HepG2 (cell line): ENCODE results near the gene XIST. TPM values are rescaled to one million over a fixed set of nuclear protein-coding genes. Genes with fewer than 3 reads are reported as not detected.

Experiments used
- ATAC-seq: fragments of 200-7000 bp; cut with Tn5 transposase; 3 replicates; pipeline ENCODE4 v1.9.1; 2020; ENCODE audit warnings: mild to moderate bottlenecking, moderate library complexity
- BruUV-seq: library from RNA; stranded (reverse); fragments of 400-500 nt; replicated peaks from 2 replicates; lab custom pipeline; 2021; lab: Mats Ljungman, UMichigan
- CTCF ChIA-PET: fragments of 300-600 bp; formaldehyde crosslinking; extraction: SDS; loops from one replicate; lab custom pipeline; 2021; ENCODE audit warnings: low total read pairs, inconsistent platforms, low intra/inter-chr PET ratio; lab: Yijun Ruan, JAX
- POLR2A ChIA-PET: fragments of 350-600 bp; sonication (Branson Sonifier 250); formaldehyde crosslinking; loops from one replicate; lab custom pipeline; 2020; ENCODE audit warnings: antibody characterized with exemption, inconsistent platforms; lab: Yijun Ruan, JAX
- DNase-seq: peaks from one replicate; pipeline ENCODE4 v3.0.0-alpha.2; 2015; ENCODE audit warnings: low spot score
- FAIRE-seq: peaks from 3 replicates; lab custom pipeline; 2011; peaks lifted over from hg19 to GRCh38; lab: Jason Lieb, UNC
- H2AFZ ChIP-seq: one replicate; pipeline ENCODE4 v1.6.1; 2011; ENCODE audit warnings: low read length, inconsistent platforms
- H3K27ac ChIP-seq: fragments of 300-600 bp; 3 replicates; pipeline ENCODE4 v1.8.0; 2011; ENCODE audit warnings: mixed run types, mild to moderate bottlenecking, mixed read lengths, low read length, inconsistent platforms; ENCODE audit not compliant: insufficient read depth; ENCODE audit errors: extremely low read length
- H3K27me3 ChIP-seq, 2 experiments: fragments of 200-600 bp in 1 of 2; 2 replicates in 1 of 2; 3 replicates in 1 of 2; pipeline versions ENCODE4 v1.6.0 to v1.8.0; 2011; ENCODE audit warnings: low read length in 2 of 2, mild to moderate bottlenecking in 2 of 2, moderate library complexity in 2 of 2, inconsistent platforms in 1 of 2; ENCODE audit not compliant: insufficient read depth in 2 of 2, control insufficient read depth in 1 of 2
- H3K36me3 ChIP-seq, 2 experiments: fragments of 200-600 bp in 1 of 2; replicated peaks in 1 of 2; 2 replicates in 1 of 2; 3 replicates in 1 of 2; pipeline versions ENCODE4 v1.5.1 to v1.8.0; 2011; ENCODE audit warnings: low read length in 2 of 2, inconsistent platforms in 1 of 2; ENCODE audit not compliant: insufficient read depth in 2 of 2, control insufficient read depth in 1 of 2
- H3K4me1 ChIP-seq: 2 replicates; pipeline ENCODE4 v1.5.1; 2012; ENCODE audit warnings: low read length, inconsistent platforms; ENCODE audit not compliant: insufficient read depth
- H3K4me2 ChIP-seq: 2 replicates; pipeline ENCODE4 v1.6.0; 2011; ENCODE audit warnings: low read depth, low read length, inconsistent platforms
- H3K4me3 ChIP-seq, 3 experiments: fragments of 200-600 bp in 1 of 3; sonication (generic), shearing (Covaris generic) in 1 of 3; replicated peaks in 1 of 3; 2 replicates each; pipeline ENCODE4 v1.5.1; 2011 to 2016; ENCODE audit warnings: low read length in 3 of 3, inconsistent platforms in 2 of 3, low read depth in 2 of 3, mild to moderate bottlenecking in 2 of 3, control low read depth in 1 of 3, mixed read lengths in 1 of 3; ENCODE audit not compliant: insufficient read depth in 1 of 3
- H3K79me2 ChIP-seq: one replicate; pipeline ENCODE4 v1.6.1; 2011; ENCODE audit warnings: low read length, inconsistent platforms; ENCODE audit not compliant: insufficient read depth
- H3K9ac ChIP-seq: 2 replicates; pipeline ENCODE4 v1.6.0; 2011; ENCODE audit warnings: mild to moderate bottlenecking, low read depth, low read length, inconsistent platforms; ENCODE audit not compliant: insufficient read depth
- H3K9me3 ChIP-seq: 2 replicates; pipeline ENCODE4 v1.5.1; 2012; ENCODE audit warnings: mild to moderate bottlenecking, low read length
- H4K20me1 ChIP-seq: 2 replicates; pipeline ENCODE4 v1.6.0; 2011; ENCODE audit warnings: inconsistent platforms, mild to moderate bottlenecking, low read length, moderate library complexity; ENCODE audit not compliant: insufficient read depth
- ARID2 ChIP-seq: sonication (generic); formaldehyde crosslinking; IDR thresholded peaks from 2 replicates; pipeline ENCODE4 v1.8.1; 2022; ENCODE audit warnings: mild to moderate bottlenecking, missing genetic modification reagents, borderline replicate concordance
- CTCF ChIP-seq: sonication (generic); formaldehyde crosslinking; IDR thresholded peaks from 2 replicates; pipeline ENCODE4 v1.5.0; 2020; ENCODE audit warnings: mild to moderate bottlenecking, missing genetic modification reagents, moderate library complexity
- MEF2D ChIP-seq: sonication (generic); formaldehyde crosslinking; IDR thresholded peaks from 2 replicates; pipeline ENCODE4 v1.5.1; 2020; ENCODE audit warnings: mild to moderate bottlenecking, missing genetic modification reagents
- STAG1 ChIP-seq: sonication (generic); formaldehyde crosslinking; IDR thresholded peaks from 2 replicates; pipeline ENCODE4 v1.4.0; 2020; ENCODE audit warnings: missing genetic modification reagents
- ZBTB1 ChIP-seq: sonication (generic); formaldehyde crosslinking; IDR thresholded peaks from 2 replicates; pipeline ENCODE4 v1.4.0; 2020; ENCODE audit warnings: missing genetic modification reagents, borderline replicate concordance
- ZBTB21 ChIP-seq: sonication (generic); formaldehyde crosslinking; IDR thresholded peaks from 2 replicates; pipeline ENCODE4 v1.4.0; 2020; ENCODE audit warnings: missing genetic modification reagents
- ZBTB38 ChIP-seq: sonication (generic); formaldehyde crosslinking; IDR thresholded peaks from 2 replicates; pipeline ENCODE4 v1.5.1; 2020; ENCODE audit warnings: mild to moderate bottlenecking, missing genetic modification reagents
- ZNF235 ChIP-seq: sonication (generic); formaldehyde crosslinking; IDR thresholded peaks from 2 replicates; pipeline ENCODE4 v1.8.1; 2023; ENCODE audit warnings: mild to moderate bottlenecking, missing genetic modification reagents, borderline replicate concordance
- WGBS: methylation state at CpG from one replicate; pipeline ENCODE4 v1.1.6; 2017; ENCODE audit warnings: low lambda C conversion rate; 5-methylcytosine and 5-hydroxymethylcytosine counted together
- in situ Hi-C: cut with HindIII; loops from 2 replicates; pipeline ENCODE4 v1.10.0; 2017; ENCODE audit warnings: low pct_unique_long_range_greater_than_20kb; ENCODE audit not compliant: extremely low pct_ligation_motif_present
- intact Hi-C: fragments of 100-400 bp; cut with micrococcal nuclease; formaldehyde crosslinking; loops from one replicate; pipeline ENCODE4 v1.10.0; 2022; ENCODE audit not compliant: unreplicated experiment
- polyA plus RNA-seq, 8 experiments: library from polyadenylated mRNA; depleted of rRNA in 3 of 8; stranded (reverse) in 7 of 8; unstranded in 1 of 8; fragments of >200 nt; fragmentation: Illumina TruSeq in 4 of 8; extraction: Trizol in 4 of 8; gene quantifications; 2 replicates each; pipeline versions ENCODE4 v1.2.1 to v1.2.3, GENCODE V29; 2011 to 2016; ENCODE audit warnings: low read depth in 4 of 8, missing spikeins in 1 of 8, mixed read lengths in 1 of 8; ENCODE audit not compliant: insufficient read depth in 1 of 8
- total RNA-seq, 5 experiments: library from RNA; depleted of rRNA; stranded (reverse); fragments of >200 nt; fragmentation: Illumina TruSeq; extraction: Trizol; gene quantifications; 2 replicates each; pipeline ENCODE4 v1.2.3, GENCODE V29; 2016; ENCODE audit warnings: low read depth in 1 of 5

The XIST gene
- total and polyA plus RNA-seq, 2 of the 13 experiments (the other 11 are each of a cell fraction or from before 2014, with no cell fraction given), result 0.02 to 0.26 TPM

- no peak for TF ChIP-seq MEF2D
These were observed 1.2 kb downstream of the XIST start (continued) for GRCh38 chrX:73851014-73852009.

DNA sequence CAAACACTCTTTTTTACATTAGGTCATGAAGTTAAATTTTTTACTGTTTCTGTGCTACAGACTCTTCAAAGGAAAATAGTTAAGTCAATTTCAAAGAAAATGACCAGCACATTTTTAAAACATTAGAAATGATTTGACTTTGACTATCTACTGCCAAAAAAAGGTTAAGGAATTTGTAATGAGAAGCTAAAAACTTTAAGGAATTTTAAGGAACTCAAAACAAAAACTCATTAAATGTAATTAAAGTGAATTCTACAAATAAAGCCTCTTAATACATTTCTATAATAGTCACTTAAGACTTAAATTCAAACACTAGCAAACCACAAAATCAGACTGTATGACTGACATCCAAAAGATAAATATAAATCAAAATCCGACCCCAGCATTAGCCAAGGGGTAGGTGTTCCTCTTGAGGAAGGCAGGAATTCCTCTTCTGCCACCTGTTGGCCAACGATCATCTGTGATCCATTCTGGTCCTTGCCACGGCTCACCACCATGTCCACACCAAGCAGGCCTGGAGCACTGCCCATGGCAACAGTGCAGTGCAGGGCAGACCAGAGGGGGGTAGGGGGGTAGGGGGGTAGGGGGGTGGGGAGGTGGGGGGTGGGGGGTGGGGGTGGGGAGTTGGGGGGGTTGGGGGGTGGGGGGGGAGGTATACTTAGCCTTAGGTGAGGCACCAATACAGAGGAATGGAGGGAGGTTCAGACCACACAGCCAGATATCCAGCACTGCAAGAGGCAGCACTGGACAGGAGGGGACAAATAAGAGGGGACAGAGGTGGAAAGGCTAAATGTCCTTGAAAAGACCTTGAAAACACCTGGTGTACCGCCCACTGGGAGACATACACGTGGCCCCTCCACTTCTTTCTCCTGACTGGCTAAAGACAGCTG, 2.1 kb downstream of the XIST start:
- no peak for TF ChIP-seq ARID2 (CRISPR knock-in tag)
- TF ChIP-seq STAG1 (CRISPR knock-in tag), result peak; percentile 25; the same call in 1 of the 2 replicates
- peak; percentile 40 for TF ChIP-seq CTCF (CRISPR knock-in tag)
- TF ChIP-seq ZBTB38, result no peak
- no peak for TF ChIP-seq ZBTB21 (CRISPR knock-in tag)
- TF ChIP-seq ZNF235 (CRISPR knock-in tag), result no peak
- no peak for TF ChIP-seq ZBTB1 (CRISPR knock-in tag)
- Histone ChIP-seq H3K9ac (no peak overlapping the region), H3K27me3 (no peaks in the 10 kb centered on the region), H4K20me1 (no peaks in the 10 kb centered on the region), H3K4me1 (no peaks in the 10 kb centered on the region), H3K79me2 (no peaks in the 10 kb centered on the region), H3K36me3 (no peaks in the 10 kb centered on the region), H3K4me3 (no peak overlapping the region), H3K4me2 (no peak overlapping the region), H2AFZ (no peak overlapping the region), H3K9me3 (no peaks in the 10 kb centered on the region), H3K27ac (no peak overlapping the region)
- CTCF ChIA-PET, result no interaction called here
- POLR2A ChIA-PET, result no interaction called here
- ATAC-seq (peak; percentile 62; the same call in 2 of the 3 replicates), DNase-seq (peak; percentile 1), FAIRE-seq (no peak)
- WGBS, result 0% methylated on average over 1 of the region's 5 CpGs
- BruUV-seq, result no TSS peak
- in situ Hi-C loops, result loop anchor here (10.0 kb wide), 1 partner anchor 494 kb away; no protein-coding TSS in a partner anchor
- intact Hi-C loops, result no loop called here
